IPS-11a (cell line): ENCODE measurements around the gene STIMATE.

Experiments used
- H3K4me3 ChIP-seq: one replicate; pipeline ENCODE4 v1.5.1; 2013; ENCODE audit warnings: low read depth, low read length, control low read depth

The STIMATE gene

DNA sequence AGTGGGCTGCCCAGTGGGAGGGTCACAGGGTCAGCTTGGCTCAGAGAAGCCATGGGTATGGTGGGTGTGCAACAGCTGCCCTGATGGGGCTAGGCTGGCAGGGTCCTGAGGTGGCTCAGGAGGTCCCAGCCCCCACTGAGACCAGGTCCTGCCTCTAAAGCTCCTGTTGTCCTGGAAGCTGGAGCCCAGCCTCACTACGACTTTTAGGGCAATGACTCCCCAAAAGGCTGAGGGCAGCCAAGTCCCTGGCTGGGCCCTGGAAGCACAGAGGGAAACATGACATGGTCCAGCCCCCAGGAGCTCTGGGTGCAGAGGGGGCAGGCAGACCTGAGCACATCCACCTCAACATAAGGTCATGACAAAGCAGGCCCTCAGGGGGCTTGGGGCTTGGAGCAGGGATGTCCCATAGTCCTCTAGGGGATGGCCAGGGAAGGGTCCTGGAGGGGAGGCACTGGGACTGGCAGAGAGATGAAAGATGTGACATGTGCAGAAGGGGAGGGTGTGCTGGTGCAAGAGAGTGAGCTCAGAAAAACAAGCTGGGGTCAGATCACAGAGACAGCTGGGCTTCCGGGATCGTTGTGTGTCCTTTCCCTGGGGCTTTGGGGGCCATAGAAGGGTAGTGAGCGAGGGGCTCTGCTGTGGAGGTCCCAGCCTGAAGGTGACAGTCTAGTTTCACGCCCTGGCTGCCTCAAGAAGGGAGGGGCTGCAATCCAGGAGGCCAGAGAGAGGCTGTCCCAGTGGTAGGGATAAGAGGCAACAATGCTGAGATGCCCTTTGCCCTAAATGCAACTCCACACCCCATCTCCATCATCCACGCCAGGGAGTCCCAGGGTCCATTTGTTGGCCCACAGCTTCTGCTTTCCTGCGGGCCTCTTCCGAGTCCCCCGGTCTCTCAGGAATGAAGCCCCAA lies 103.4 kb downstream of the STIMATE start:
- no peak overlapping the region for H3K4me3 ChIP-seq

DNA sequence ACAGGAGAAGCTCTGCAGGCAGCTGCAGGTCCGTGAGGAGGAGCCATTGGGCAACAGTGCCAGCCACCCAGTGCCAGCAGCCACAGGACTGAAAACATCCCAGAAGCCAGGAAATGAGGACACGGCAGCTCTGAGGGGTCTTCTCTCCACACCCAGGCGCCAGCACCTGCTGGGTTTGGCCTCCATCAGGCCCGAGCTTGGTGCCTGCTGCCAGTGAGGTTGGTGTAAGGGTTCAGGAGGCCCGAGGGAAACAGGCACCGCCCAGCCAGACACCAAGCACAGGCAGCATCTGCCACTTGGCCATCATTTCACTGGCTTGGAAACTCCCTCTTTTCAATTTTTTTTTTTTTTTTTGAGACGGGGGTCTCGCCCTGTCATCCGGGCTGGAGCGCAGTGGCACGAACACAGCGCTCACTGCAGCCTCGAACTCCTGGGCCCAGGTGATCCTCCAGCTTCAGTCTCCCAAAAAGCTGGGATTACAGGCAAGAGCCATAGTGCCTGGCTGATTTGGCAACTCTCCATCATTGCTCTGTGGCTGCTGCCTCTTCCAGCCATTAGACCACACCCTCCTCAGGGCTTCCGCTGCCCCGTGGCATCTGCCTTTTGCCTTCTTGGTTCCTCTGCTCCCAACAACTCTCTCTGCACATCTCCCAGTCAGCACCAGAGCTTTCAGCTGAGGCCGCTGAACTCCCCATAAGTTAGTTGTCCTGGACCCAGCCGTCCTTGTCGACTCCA lies 104.2 kb downstream of the STIMATE start:
- H3K4me3 ChIP-seq: no peak overlapping the region

- H3K4me3 ChIP-seq: no peak overlapping the region
These were observed 104.9 kb downstream of the STIMATE start for GRCh38 chr3:52792413-52792812.

- no peak overlapping the region for H3K4me3 ChIP-seq
These were observed 105.4 kb downstream of the STIMATE start for GRCh38 chr3:52791928-52792327.

- no peak overlapping the region for H3K4me3 ChIP-seq
These were observed 106.0 kb downstream of the STIMATE start for GRCh38 chr3:52791366-52791765.

DNA sequence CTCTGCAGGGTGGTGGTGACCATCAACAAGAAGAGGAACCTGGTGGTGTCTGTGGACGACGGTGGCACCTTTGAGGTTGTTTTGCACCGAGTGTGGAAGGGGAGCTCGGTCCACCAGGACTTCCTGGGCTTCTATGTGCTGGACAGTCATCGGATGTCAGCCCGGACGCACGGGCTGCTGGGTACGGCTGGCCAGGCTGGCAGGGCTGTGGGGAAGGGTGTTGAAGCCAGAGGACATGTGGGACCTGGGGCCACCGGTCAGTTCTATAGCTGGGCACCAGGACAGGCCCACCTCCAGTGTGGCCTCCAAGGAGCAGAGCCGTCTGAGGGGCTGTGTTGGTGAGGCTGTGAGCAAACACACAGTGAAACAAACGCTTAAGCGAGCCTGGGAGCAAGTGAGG lies 106.6 kb downstream of the STIMATE start:
- H3K4me3 ChIP-seq: no peak overlapping the region

DNA sequence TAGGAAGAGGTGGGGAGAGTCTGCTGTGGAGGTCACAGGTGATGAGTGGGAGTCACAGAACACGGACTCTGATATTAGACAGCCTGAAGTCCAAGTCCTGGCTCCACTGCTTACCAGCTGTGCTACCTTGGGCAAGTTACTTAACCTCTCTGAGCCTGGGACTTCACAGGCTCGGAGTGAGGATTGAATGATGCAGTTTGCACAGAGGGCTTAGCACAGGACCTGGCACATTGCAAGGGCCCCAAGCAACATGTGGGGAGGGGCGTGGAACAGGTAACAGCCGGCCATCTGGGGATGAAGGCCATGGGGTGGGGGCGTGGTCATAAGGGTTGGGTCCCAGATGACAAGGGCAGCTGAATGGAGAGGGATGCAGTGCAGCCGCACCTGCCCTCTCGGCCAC lies 107.0 kb downstream of the STIMATE start:
- H3K4me3 ChIP-seq: no peak overlapping the region

GRCh38 chr3:52789746-52790040 lies 107.7 kb downstream of the STIMATE start:
- no peak overlapping the region for H3K4me3 ChIP-seq

DNA sequence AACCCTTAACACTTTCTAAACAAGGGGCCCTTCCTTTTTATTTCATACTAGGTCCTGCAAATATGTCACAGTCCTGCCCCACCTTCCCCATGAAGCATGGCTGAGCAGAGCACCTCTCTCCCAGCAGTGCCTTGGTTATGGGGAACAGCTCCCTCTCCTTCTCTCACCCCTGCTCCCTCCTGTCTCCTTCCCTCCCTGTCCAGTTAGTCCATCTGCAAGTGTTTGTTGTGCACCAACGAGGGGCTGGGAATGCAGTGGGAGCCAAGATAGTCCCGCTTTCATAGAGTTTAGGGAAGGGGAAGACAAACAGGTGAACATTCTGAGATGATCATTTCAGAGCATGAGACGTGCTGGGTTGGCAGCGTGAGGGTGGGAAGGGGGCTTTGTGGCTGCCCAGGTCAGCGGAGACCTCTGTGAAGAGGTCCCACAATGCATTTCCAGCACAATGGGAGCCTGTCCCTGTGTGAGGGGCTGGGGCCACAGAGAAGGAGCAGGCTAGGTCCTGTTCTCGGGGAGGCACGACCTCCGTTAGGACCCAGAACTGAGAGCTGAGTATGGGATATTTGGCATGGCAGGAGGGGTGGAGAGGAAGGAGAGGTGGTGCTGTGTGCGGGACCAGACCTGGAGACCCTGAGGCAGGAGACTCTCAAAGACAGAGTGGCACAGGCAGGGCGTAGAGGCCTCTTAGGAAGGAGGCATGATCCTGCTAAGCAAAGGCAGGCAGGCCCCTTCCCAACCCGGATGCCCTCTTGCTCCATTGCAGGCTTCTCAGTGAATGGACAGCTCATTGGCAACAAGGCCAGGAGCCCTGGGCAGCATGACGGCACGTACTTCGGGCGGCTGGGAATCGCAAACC lies 108.2 kb downstream of the STIMATE start:
- H3K4me3 ChIP-seq: no peak overlapping the region

GRCh38 chr3:52787672-52788625 lies 109.4 kb downstream of the STIMATE start:
- H3K4me3 ChIP-seq: no peak overlapping the region

GRCh38 chr3:52787246-52787645 lies 110.1 kb downstream of the STIMATE start:
- H3K4me3 ChIP-seq: no peak overlapping the region
